Tibial artery (tissue), 4 donors: Measurements from ENCODE around the gene PHETA1.
"Not testable (repeated sequence)": the region's sequence is repeated elsewhere in the genome, so short reads cannot be mapped to it uniquely, and the experiment has no call there.

Experiments
- DNase-seq, 2 donors: peaks; one replicate each; pipeline ENCODE4 v3.0.0-alpha.2; 2019
- H3K27ac ChIP-seq, 2 donors: fragments of 200-600 bp; sonication (generic) in 1 of 2; 1 replicate in 1 of 2; 2 replicates in 1 of 2; pipeline ENCODE4 v1.5.1; 2018 to 2019; ENCODE audit warnings: mild to moderate bottlenecking in 1 of 2
- H3K27me3 ChIP-seq, 2 donors: fragments of 200-600 bp; sonication (generic) in 1 of 2; one replicate each; pipeline versions ENCODE4 v1.5.1 to v1.6.0; 2016 to 2019
- H3K36me3 ChIP-seq, 3 donors: fragments of 200-600 bp; sonication (generic) in 2 of 3; one replicate each; pipeline ENCODE4 v1.5.1; 2016 to 2019; ENCODE audit warnings: mild to moderate bottlenecking in 2 of 3
- H3K4me1 ChIP-seq, 4 donors: fragments of 200-600 bp; sonication (generic) in 2 of 4; 1 replicate in 3 of 4; 2 replicates in 1 of 4; pipeline ENCODE4 v1.5.1; 2016 to 2019
- H3K4me3 ChIP-seq, 2 donors: fragments of 200-600 bp; sonication (generic) in 1 of 2; 1 replicate in 1 of 2; 2 replicates in 1 of 2; pipeline ENCODE4 v1.5.1; 2018 to 2019; ENCODE audit warnings: mild to moderate bottlenecking in 2 of 2
- H3K9me3 ChIP-seq, 3 donors: fragments of 200-600 bp; sonication (generic) in 1 of 3; one replicate each; pipeline ENCODE4 v1.5.1; 2016 to 2019
- intact Hi-C: fragments of 100-400 bp; cut with DNase I; formaldehyde crosslinking; loops from one replicate; pipeline ENCODE4 v1.15.0; 2023; ENCODE audit warnings: low total_unique reads
- TF ChIP-seq, protein P1 (sequence below), 2 experiments: fragments of 200-600 bp in 1 of 2; fragments of 450-650 bp in 1 of 2; IDR thresholded peaks; one replicate each; pipeline ENCODE4 v1.5.1; 2017 to 2019; ENCODE audit warnings: antibody characterized with exemption in 2 of 2, mild to moderate bottlenecking in 1 of 2, moderate library complexity in 1 of 2

PHETA1 gene

DNA sequence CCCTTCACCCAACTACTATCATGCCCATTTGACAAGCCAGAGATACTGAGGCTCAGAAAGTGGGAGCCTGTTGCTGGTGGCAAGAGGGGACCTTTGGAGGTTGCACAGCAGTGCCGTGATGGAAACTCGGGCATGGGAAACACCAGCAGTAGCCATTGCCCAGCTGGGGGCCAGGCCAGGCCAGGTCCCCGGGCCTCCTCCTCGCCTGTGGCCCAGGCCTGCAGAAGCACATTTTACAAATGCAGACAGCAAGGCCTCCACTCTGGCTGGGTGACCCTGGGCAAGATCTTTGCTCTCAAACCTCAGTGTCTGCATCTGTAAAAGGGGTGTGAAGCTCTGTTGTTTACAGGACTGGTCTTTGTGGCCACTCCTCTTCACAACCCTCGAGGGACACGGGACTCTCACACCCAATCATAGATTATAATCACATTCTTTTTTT, 32.3 kb upstream of the PHETA1 start:
- H3K4me3 ChIP-seq, result no peak overlapping the region
- no peaks in the 10 kb centered on the region for H3K36me3 ChIP-seq
- intact Hi-C loops, result no loop called here
- no peaks in the 10 kb centered on the region for H3K9me3 ChIP-seq
- H3K27ac ChIP-seq, result no peak overlapping the region
- DNase-seq, result no peak
- H3K4me1 ChIP-seq, result peaks cover 0 to 37% (median 26%) of the 10 kb centered on the region in 4 donors
- H3K27me3 ChIP-seq, result no peaks in the 10 kb centered on the region
- TF ChIP-seq, protein P1, sequence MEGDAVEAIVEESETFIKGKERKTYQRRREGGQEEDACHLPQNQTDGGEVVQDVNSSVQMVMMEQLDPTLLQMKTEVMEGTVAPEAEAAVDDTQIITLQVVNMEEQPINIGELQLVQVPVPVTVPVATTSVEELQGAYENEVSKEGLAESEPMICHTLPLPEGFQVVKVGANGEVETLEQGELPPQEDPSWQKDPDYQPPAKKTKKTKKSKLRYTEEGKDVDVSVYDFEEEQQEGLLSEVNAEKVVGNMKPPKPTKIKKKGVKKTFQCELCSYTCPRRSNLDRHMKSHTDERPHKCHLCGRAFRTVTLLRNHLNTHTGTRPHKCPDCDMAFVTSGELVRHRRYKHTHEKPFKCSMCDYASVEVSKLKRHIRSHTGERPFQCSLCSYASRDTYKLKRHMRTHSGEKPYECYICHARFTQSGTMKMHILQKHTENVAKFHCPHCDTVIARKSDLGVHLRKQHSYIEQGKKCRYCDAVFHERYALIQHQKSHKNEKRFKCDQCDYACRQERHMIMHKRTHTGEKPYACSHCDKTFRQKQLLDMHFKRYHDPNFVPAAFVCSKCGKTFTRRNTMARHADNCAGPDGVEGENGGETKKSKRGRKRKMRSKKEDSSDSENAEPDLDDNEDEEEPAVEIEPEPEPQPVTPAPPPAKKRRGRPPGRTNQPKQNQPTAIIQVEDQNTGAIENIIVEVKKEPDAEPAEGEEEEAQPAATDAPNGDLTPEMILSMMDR (IDR thresholded peaks at IDR 0.05), result no peak

DNA sequence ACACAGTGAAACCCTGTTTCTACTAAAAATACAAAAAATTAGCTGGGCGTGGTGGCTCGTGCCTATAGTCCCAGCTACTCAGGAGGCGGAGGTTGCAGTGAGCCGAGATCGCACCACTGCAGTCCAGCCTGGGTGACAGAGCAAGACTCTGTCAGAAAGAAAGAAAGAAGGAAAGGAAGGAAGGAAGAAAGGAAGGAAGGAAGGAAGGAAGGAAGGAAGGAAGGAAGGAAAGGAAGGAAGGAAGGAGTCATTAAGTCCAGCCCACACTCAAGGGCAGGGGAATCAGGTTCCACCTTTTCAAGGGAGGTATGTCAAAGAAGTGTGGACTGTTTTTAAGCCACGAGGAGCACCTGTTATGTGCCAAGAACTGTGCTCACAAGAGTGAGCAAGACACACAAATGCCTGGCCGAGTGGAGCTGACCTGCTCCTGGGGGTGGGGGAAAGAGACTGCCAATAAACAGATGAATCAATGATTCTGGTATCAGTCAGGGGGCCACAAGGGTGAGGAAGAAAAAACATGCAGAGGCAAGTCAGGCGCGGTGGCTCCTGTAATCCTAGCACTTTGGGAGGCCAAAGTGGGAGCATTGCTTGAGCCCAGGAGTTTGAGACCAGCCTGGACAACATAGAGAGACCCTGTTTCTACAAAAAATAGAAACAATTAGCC, 31.0 kb upstream of the PHETA1 start:
- H3K27me3 ChIP-seq, DNase-seq, H3K4me3 ChIP-seq, H3K9me3 ChIP-seq, H3K36me3 ChIP-seq: not testable (repeated sequence)
- intact Hi-C loops, result loop anchor here (10.0 kb wide), 1 partner anchor 275 kb away; no protein-coding TSS in a partner anchor
- Histone ChIP-seq H3K4me1 (peaks cover 0 to 29% (median 21%) of the 10 kb centered on the region in 4 donors), H3K27ac (peak overlapping the region in 1 of 2 donors; percentile 43)

DNA sequence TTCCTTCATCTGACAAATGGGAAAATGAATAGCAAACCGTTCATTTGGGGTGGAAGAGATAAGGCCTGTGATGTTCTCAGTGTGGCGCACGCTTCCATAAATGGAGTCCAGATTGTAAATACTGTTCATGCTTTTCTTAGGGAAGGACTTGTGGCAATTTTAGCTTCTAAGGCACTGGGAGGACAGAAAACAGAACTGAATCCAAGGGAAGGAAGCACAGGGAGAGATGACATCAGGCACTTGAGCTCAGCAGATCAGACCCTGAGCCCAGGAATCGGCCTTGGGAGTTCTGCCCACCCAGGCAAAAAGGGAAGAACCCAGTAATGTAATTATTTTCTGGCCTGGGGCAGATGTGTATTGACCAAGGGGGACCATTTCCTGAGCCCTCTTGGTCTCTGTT, 29.6 kb upstream of the PHETA1 start:
- intact Hi-C loops, result loop anchor here (10.0 kb wide), 1 partner anchor 276 kb away; no protein-coding TSS in a partner anchor
- Histone ChIP-seq H3K27ac (peak overlapping the region; percentile 5 to 43), H3K4me3 (no peak overlapping the region), H3K27me3 (no peaks in the 10 kb centered on the region), H3K36me3 (no peaks in the 10 kb centered on the region), H3K9me3 (no peaks in the 10 kb centered on the region), H3K4me1 (peaks cover 0 to 16% (median 13%) of the 10 kb centered on the region in 4 donors)
- DNase-seq, result no peak
- TF ChIP-seq, protein P1 (IDR thresholded peaks at IDR 0.05), result no peak

DNA sequence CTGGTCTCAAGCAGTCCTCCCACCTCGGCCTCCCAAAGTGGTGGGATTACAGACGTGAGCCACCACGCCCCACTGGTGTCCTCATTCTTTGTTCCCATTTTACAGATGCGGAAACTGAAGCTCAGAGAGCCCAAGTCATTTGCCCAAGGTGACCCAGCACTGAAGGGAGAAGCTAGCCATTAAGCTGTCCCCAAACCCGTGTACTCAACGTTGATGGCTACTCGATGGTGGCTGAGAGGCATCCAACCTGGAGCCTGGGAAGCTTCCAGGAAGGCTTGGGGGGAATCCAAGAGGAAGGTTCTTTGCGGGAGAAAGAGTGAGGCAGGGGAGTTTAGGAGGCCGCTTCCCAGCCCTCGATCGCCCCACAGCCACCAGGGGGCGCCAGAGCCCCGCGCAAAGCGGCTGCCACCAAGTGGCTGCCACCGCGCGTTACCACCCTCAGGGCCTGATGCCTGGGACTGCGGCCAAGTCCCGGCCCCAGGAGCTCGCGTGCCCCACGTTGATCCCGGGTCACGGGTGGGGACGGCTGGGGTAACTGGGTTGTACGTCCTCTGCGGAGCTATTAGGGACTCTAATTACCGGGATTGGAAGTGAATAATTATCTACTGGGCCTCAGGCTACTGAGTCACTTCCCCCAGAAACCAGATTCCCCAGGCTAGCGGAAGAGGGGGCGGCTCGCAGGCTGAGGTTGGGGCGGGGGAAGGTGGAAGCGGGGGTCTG, 28.0 kb upstream of the PHETA1 start:
- TF ChIP-seq, protein P1 (IDR thresholded peaks at IDR 0.05), result peak; percentile 99 to 100
- peaks cover 0 to 2% of the 10 kb centered on the region in 2 donors for H3K27me3 ChIP-seq
- peak; percentile 76 to 89 for DNase-seq
- H3K4me3 ChIP-seq, result peak overlapping the region; percentile 26 to 34
- peaks cover 0 to 9% (median 6%) of the 10 kb centered on the region in 4 donors for H3K4me1 ChIP-seq
- intact Hi-C loops, result loop anchor here (2.0 to 10.0 kb wide), 2 partner anchors 58 to 278 kb away; no protein-coding TSS in a partner anchor
- H3K9me3 ChIP-seq, result no peaks in the 10 kb centered on the region
- H3K27ac ChIP-seq, result peak overlapping the region in 1 of 2 donors; percentile 14
- no peaks in the 10 kb centered on the region for H3K36me3 ChIP-seq

DNA sequence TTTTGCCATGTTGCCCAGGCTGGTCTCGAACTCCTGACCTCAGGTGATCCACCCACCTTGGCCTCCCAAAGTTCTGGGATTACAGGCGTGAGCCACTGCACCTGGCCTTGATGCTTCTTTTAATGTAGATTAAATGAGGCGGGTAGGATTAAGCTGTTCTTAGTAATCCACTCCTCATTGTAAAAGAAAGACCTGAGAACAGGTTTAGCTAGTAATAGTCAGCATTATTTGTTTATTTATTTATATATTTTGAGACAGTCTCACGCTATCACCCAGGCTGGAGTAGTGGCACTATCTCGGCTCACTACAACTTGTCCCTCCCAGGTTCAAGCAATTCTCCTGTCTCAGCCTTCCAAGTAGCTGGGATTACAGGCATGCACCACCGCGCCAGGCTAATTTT, 27.4 kb upstream of the PHETA1 start:
- H3K4me1 ChIP-seq, H3K27me3 ChIP-seq, DNase-seq, H3K36me3 ChIP-seq, H3K9me3 ChIP-seq, H3K4me3 ChIP-seq, H3K27ac ChIP-seq: not testable (repeated sequence)
- intact Hi-C loops, result loop anchor here (2.0 to 10.0 kb wide), 2 partner anchors 59 to 279 kb away; no protein-coding TSS in a partner anchor

DNA sequence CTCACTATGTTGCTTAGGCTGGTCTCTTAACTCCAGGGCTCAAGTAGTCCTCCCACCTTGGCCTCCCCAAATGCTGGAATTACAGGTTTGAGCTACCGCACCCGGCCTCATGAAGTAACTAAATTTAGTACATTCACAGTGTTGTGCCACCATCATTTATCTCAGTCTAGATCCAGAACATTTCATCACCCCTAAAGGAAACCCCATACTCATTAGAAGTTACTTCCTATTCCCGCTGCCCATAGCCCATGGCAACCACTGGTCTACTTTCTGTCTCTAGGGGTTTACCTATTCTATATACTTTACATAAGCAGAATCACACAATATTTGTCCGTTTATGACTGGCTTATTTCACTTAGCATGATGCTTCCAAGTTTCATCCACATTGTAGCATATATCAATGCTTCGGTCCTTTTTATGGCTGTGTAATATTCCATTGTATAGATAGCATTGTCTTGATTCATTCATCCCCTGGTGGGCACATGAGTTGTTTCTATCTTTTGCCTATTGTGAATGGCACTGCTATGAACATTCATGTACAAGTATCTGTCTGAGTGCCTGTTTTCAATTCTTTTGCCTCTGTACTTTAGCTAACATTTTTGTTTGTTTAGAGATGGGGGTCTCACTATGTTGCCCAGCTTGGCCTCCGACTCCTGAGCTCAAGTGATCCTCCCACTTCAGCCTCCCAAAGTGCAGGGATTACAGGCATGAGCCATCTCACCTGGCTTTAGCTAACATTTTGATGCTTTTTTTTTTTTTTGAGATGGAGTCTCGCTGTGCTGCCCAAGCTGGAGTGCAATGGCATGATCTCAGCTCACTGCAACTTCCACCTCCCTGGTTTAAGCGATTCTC, 26.7 kb upstream of the PHETA1 start:
- TF ChIP-seq, protein P1 (IDR thresholded peaks at IDR 0.05), result no peak
- Histone ChIP-seq H3K36me3 (no peaks in the 10 kb centered on the region), H3K9me3 (no peaks in the 10 kb centered on the region), H3K27ac (no peak overlapping the region), H3K4me1 (peaks cover 0 to 9% (median 6%) of the 10 kb centered on the region in 4 donors), H3K4me3 (no peak overlapping the region), H3K27me3 (peaks cover 0 to 4% of the 10 kb centered on the region in 2 donors)
- intact Hi-C loops, result loop anchor here (2.0 to 10.0 kb wide), 2 partner anchors 59 to 279 kb away; no protein-coding TSS in a partner anchor
- DNase-seq, result no peak
